Ovary (tissue), 9 donors: ENCODE data around the gene WARS2. TPM values are rescaled to one million over a fixed set of nuclear protein-coding genes. Genes with fewer than 3 reads are reported as not detected.
"Not testable (repeated sequence)": the region's sequence is repeated elsewhere in the genome, so short reads cannot be mapped to it uniquely, and the experiment has no call there.

Experiments
- DNase-seq, 5 donors: peaks; one replicate each; pipeline ENCODE4 v3.0.0-alpha.2; 2019 to 2020
- H3K27ac ChIP-seq, 2 donors: fragments of 200-600 bp; one replicate each; pipeline versions ENCODE4 v1.5.1 to v1.8.0; 2019 to 2022
- H3K27me3 ChIP-seq: fragments of 200-600 bp; one replicate; pipeline ENCODE4 v1.8.0; 2022
- H3K36me3 ChIP-seq: fragments of 200-600 bp; sonication (generic); one replicate; pipeline ENCODE4 v1.5.1; 2019
- H3K4me1 ChIP-seq: one replicate; pipeline ENCODE4 v1.8.1; 2013; ENCODE audit warnings: mild to moderate bottlenecking, moderate library complexity; ENCODE audit not compliant: insufficient read depth
- H3K4me3 ChIP-seq: fragments of 200-600 bp; sonication (generic); one replicate; pipeline ENCODE4 v1.5.1; 2017
- H3K9me3 ChIP-seq, 2 donors: fragments of 200-600 bp in 1 of 2; sonication (generic) in 1 of 2; one replicate each; pipeline versions ENCODE4 v1.5.1 to v1.8.1; 2013 to 2019; ENCODE audit warnings: mild to moderate bottlenecking in 1 of 2, moderate library complexity in 1 of 2
- EP300 ChIP-seq: sonication (generic); formaldehyde crosslinking; IDR thresholded peaks from one replicate; pipeline ENCODE4 v1.6.1; 2017; ENCODE audit warnings: antibody characterized with exemption
- POLR2A ChIP-seq: fragments of 450-650 bp; IDR thresholded peaks from one replicate; pipeline ENCODE4 v1.6.1; 2017; ENCODE audit warnings: antibody characterized with exemption, mild to moderate bottlenecking, moderate library complexity
- WGBS, 3 donors: extraction: QIAGEN DNeasy Blood & Tissue Kit in 1 of 3; methylation state at CpG; one replicate each; pipeline versions ENCODE4 v1.1.5 to v1.1.7; 2013 to 2017; 5-methylcytosine and 5-hydroxymethylcytosine counted together
- intact Hi-C, 4 donors: fragments of 100-400 bp; cut with DNase I; formaldehyde crosslinking; loops; one replicate each; pipeline versions ENCODE4 v1.11.0 to v1.15.1; 2022 to 2023
- polyA plus RNA-seq, 2 donors: library from polyadenylated mRNA; stranded (reverse); fragments of 200-250 nt in 1 of 2; fragments of 350-450 nt in 1 of 2; fragmentation: Illumina TruSeq in 1 of 2; extraction: RNeasy Lipid Tissue Mini Kit (QIAGEN cat#74804) in 1 of 2; gene quantifications; one replicate each; pipeline ENCODE4 v1.2.3, GENCODE V29; 2013 to 2014
- total RNA-seq, 7 donors: library from RNA; depleted of rRNA in 2 of 7; stranded (reverse); fragments of >200 nt in 2 of 7; fragmentation: NEBNext Ultra II Directional in 3 of 7; extraction: Animal tissue kit (Norgen Biotek cat#: 25700) in 3 of 7; gene quantifications; one replicate each; pipeline versions ENCODE4 v1.1.0 to v1.2.4, GENCODE V29; 2016 to 2023
- TF ChIP-seq, protein P1 (sequence below), 3 donors: fragments of 450-650 bp in 2 of 3; fragments of 200-600 bp in 1 of 3; IDR thresholded peaks; one replicate each; pipeline versions ENCODE4 v1.5.1 to v1.8.0; 2016 to 2022; ENCODE audit warnings: antibody characterized with exemption in 3 of 3, mild to moderate bottlenecking in 1 of 3
- donor health status: DM: no; HTN: no; CAD: no; lungs with moderate emphysema.
- donor health status: DM: no; HTN: no; CAD: no.
- donor health status: Bipolar disorder and iron deficiency.
- donor health status: DM: yes; HTN: yes; CAD: no.
- donor health status: DM: no; HTN: no; CAD: no.
- donor health status: DM: yes; HTN: yes; CAD: no.

Gene WARS2
- total and polyA plus RNA-seq, 9 donors, result 6.1 to 20.3 (median 15.5) TPM

DNA sequence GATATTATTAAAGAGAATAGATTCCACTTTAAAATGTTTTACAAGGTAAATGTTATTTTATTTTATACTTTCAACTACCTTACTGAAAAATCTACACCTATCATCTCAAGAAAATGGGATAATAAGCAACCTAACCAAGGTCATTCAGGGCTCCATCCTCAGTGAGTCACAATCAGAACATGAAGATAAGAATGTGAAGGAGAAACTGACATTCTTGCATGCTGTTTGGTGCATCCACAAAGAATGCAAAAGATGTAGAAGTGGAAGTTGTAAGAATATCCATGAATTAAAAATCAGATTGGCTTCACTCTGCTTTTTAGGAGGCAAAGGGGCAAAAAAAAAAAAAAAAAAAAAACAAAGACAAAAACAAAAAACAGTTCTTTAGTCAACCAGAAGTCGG lies 6.5 kb downstream of the WARS2 start:
- H3K4me1 ChIP-seq, result peaks cover 1% of the 10 kb centered on the region
- intact Hi-C loops, result no loop called here
- H3K27me3 ChIP-seq, result no peaks in the 10 kb centered on the region
- H3K4me3 ChIP-seq, result no peak overlapping the region
- TF ChIP-seq, protein P1, sequence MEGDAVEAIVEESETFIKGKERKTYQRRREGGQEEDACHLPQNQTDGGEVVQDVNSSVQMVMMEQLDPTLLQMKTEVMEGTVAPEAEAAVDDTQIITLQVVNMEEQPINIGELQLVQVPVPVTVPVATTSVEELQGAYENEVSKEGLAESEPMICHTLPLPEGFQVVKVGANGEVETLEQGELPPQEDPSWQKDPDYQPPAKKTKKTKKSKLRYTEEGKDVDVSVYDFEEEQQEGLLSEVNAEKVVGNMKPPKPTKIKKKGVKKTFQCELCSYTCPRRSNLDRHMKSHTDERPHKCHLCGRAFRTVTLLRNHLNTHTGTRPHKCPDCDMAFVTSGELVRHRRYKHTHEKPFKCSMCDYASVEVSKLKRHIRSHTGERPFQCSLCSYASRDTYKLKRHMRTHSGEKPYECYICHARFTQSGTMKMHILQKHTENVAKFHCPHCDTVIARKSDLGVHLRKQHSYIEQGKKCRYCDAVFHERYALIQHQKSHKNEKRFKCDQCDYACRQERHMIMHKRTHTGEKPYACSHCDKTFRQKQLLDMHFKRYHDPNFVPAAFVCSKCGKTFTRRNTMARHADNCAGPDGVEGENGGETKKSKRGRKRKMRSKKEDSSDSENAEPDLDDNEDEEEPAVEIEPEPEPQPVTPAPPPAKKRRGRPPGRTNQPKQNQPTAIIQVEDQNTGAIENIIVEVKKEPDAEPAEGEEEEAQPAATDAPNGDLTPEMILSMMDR (IDR thresholded peaks at IDR 0.05), result no peak
- TF ChIP-seq POLR2A (no peak), EP300 (no peak)
- no peaks in the 10 kb centered on the region for H3K9me3 ChIP-seq
- WGBS, 3 donors, result 83 to 88% (median 86%) methylated on average over 1 of the region's 1 CpG
- H3K36me3 ChIP-seq, result no peaks in the 10 kb centered on the region
- no peak overlapping the region for H3K27ac ChIP-seq
- no peak for DNase-seq

DNA sequence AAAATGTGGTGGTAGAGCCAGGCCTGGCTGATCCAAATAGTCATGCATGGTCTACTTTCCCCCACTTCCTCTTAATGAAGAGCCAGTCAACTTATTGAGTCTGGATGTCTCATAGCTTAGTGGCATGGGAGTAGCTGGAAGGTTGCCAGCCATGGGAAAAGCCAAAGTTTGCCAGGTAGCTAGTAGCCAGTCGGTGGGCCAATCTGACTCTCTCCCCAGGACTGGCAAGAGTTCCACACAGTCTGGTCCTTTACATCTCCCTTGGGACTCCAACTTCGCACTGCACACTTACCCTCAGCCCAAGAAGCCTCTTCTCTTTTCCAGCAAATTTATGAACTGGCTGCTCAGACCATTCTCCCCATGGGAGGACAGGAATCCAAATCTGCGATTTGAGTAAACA lies 8.3 kb downstream of the WARS2 start:
- Histone ChIP-seq H3K9me3 (no peaks in the 10 kb centered on the region), H3K27me3 (no peaks in the 10 kb centered on the region), H3K27ac (no peak overlapping the region), H3K36me3 (no peaks in the 10 kb centered on the region), H3K4me1 (peaks cover 1% of the 10 kb centered on the region), H3K4me3 (no peak overlapping the region)
- TF ChIP-seq, protein P1 (IDR thresholded peaks at IDR 0.05), result no peak
- no peak for TF ChIP-seq EP300
- TF ChIP-seq POLR2A, result no peak
- 74 to 96% (median 83%) methylated on average over 3 of the region's 3 CpGs for WGBS, 3 donors
- intact Hi-C loops, result no loop called here
- DNase-seq, result no peak

DNA sequence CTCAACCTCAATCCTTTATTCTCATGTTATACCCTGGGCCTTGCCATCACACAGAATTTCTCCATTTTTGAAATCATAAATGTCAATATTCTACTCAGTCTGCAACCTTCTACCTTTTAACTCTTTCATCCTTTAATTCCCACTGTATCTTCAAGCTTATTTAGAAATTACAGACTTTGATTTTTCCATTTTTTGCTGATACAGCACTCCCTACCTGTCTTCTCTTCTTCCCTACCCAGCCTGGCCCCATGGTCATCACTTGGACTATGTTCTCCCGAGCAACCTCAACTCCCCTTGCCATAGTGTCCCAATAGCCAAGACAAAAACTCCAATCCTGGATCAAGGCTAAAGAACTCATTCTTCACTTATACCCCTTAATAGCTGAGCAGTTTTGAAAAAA lies 14.6 kb downstream of the WARS2 start:
- intact Hi-C loops, result no loop called here
- no peaks in the 10 kb centered on the region for H3K4me1 ChIP-seq
- H3K36me3 ChIP-seq, result no peaks in the 10 kb centered on the region
- H3K4me3 ChIP-seq, result no peak overlapping the region
- WGBS, 3 donors, result 98% methylated on average over 1 of the region's 1 CpG
- no peaks in the 10 kb centered on the region for H3K9me3 ChIP-seq
- H3K27me3 ChIP-seq, result no peaks in the 10 kb centered on the region
- H3K27ac ChIP-seq, result no peak overlapping the region
- DNase-seq, result no peak
- TF ChIP-seq, protein P1 (IDR thresholded peaks at IDR 0.05), result no peak
- TF ChIP-seq EP300, result no peak
- TF ChIP-seq POLR2A, result no peak

DNA sequence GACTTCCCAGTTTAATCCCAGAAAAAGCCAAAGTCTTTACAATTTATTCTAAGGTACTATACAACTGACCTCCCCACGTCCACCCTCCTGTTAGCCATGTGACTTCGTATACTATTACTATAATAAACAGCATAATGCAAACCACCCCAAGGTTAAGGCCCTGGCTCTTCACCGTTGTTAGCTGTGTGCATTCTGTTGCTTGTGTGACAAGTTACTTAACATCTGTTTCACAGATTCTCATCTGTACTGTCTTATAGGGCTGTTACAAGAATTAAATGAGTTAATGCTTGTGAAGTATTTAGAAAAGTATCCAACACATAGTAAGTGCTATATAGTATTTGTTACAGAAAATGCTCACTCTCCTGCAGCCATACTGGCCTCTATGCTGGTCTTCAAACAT lies 15.7 kb downstream of the WARS2 start:
- H3K36me3 ChIP-seq, result no peaks in the 10 kb centered on the region
- intact Hi-C loops, result no loop called here
- TF ChIP-seq EP300, result no peak
- no peak for TF ChIP-seq POLR2A
- TF ChIP-seq, protein P1 (IDR thresholded peaks at IDR 0.05), result no peak
- no peaks in the 10 kb centered on the region for H3K4me1 ChIP-seq
- no peak overlapping the region for H3K27ac ChIP-seq
- H3K9me3 ChIP-seq, result no peaks in the 10 kb centered on the region
- WGBS, 3 donors, result 87 to 88% (median 88%) methylated on average over 3 of the region's 3 CpGs
- no peaks in the 10 kb centered on the region for H3K27me3 ChIP-seq
- no peak overlapping the region for H3K4me3 ChIP-seq
- DNase-seq, result no peak

DNA sequence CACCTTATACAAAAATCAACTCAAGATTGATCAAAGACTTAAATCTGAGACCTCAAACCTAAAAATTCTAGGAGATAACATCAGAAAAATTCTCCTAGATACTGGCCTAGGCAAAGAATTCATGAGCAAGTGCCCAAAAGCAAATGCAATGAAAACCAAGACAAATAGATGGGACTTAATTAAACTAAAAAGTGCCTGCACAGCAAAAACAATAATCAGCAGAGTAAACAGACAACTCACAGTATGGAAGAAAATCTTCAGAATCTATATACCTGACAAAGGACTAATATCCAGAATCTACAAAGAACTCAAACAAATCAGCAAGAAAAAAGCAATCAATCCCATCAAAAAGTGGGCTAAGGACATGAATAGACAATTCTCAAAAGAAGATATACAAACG lies 18.6 kb downstream of the WARS2 start:
- 80 to 92% (median 90%) methylated on average over 1 of the region's 1 CpG for WGBS, 3 donors
- H3K27me3 ChIP-seq, DNase-seq, H3K27ac ChIP-seq, H3K4me1 ChIP-seq, H3K36me3 ChIP-seq, H3K4me3 ChIP-seq, intact Hi-C loops, H3K9me3 ChIP-seq: not testable (repeated sequence)
